Keratinocyte (primary cell): ENCODE data around the gene OR10H1. TPM values are rescaled to one million over a fixed set of nuclear protein-coding genes. Genes with fewer than 3 reads are reported as not detected.

Experiments
- DNase-seq: peaks from one replicate; pipeline ENCODE4 v3.0.0-alpha.2; 2011; ENCODE audit warnings: low read depth, missing footprints, low spot score
- FAIRE-seq: peaks from 2 replicates; lab custom pipeline; 2011; peaks lifted over from hg19 to GRCh38; lab: Jason Lieb, UNC
- H2AFZ ChIP-seq: 2 replicates; pipeline ENCODE4 v1.6.0; 2012; ENCODE audit warnings: low read length, control low read depth, inconsistent platforms; ENCODE audit not compliant: control insufficient read depth
- H3K27ac ChIP-seq: 2 replicates; pipeline ENCODE4 v1.5.1; 2011; ENCODE audit warnings: low read length; ENCODE audit not compliant: control insufficient read depth, insufficient read depth
- H3K27me3 ChIP-seq: 3 replicates; pipeline ENCODE4 v1.6.0; 2011; ENCODE audit warnings: low read length; ENCODE audit not compliant: control insufficient read depth, insufficient read depth; ENCODE audit errors: extremely low read depth
- H3K36me3 ChIP-seq, 2 experiments: 2 replicates in 1 of 2; 3 replicates in 1 of 2; pipeline ENCODE4 v1.5.1; 2011; ENCODE audit warnings: low read length in 2 of 2, mild to moderate bottlenecking in 1 of 2; ENCODE audit not compliant: control insufficient read depth in 2 of 2, insufficient read depth in 2 of 2; ENCODE audit errors: extremely low read depth in 1 of 2
- H3K4me1 ChIP-seq: 3 replicates; pipeline ENCODE4 v1.5.1; 2011; ENCODE audit warnings: low read length; ENCODE audit not compliant: control insufficient read depth, insufficient read depth; ENCODE audit errors: extremely low read depth
- H3K4me2 ChIP-seq: 3 replicates; pipeline ENCODE4 v1.6.0; 2011; ENCODE audit warnings: low read depth, low read length; ENCODE audit not compliant: control insufficient read depth, insufficient read depth; ENCODE audit errors: extremely low read depth
- H3K4me3 ChIP-seq, 3 experiments: fragments of 200-600 bp in 1 of 3; sonication (generic) in 1 of 3; 2 replicates in 2 of 3; 3 replicates in 1 of 3; pipeline ENCODE4 v1.5.1; 2011 to 2016; ENCODE audit warnings: low read length in 3 of 3, mild to moderate bottlenecking in 3 of 3, control low read depth in 2 of 3, inconsistent platforms in 1 of 3, low read depth in 1 of 3, mixed read lengths in 1 of 3, mixed run types in 1 of 3, moderate library complexity in 1 of 3; ENCODE audit not compliant: control insufficient read depth in 2 of 3, insufficient read depth in 2 of 3; ENCODE audit errors: extremely low read depth in 1 of 3
- H3K79me2 ChIP-seq: 2 replicates; pipeline ENCODE4 v1.6.0; 2012; ENCODE audit warnings: low read length; ENCODE audit not compliant: control insufficient read depth, insufficient read depth
- H3K9ac ChIP-seq: 3 replicates; pipeline ENCODE4 v1.6.0; 2011; ENCODE audit warnings: low read length; ENCODE audit not compliant: control insufficient read depth, insufficient read depth; ENCODE audit errors: extremely low read depth
- H3K9me1 ChIP-seq: 3 replicates; pipeline ENCODE4 v1.6.0; 2011; ENCODE audit warnings: low read length; ENCODE audit not compliant: control insufficient read depth, insufficient read depth; ENCODE audit errors: extremely low read depth
- H3K9me3 ChIP-seq: 2 replicates; pipeline ENCODE4 v1.5.1; 2012; ENCODE audit warnings: low read depth, low read length; ENCODE audit not compliant: control insufficient read depth
- H4K20me1 ChIP-seq: 3 replicates; pipeline ENCODE4 v1.6.0; 2011; ENCODE audit warnings: low read length; ENCODE audit not compliant: control insufficient read depth, insufficient read depth; ENCODE audit errors: extremely low read depth
- EZH2 ChIP-seq: IDR thresholded peaks from one replicate; pipeline ENCODE4 v1.6.1; 2012; ENCODE audit warnings: inconsistent platforms, mild to moderate bottlenecking, low read length, moderate library complexity
- dilution Hi-C: fragments of 300-500 bp; cut with MboI; formaldehyde crosslinking; loops from one replicate; pipeline ENCODE4 v1.7.0; 2020; ENCODE audit warnings: low sequenced_read_pairs; ENCODE audit not compliant: extremely low pct_ligation_motif_present
- polyA plus RNA-seq, 5 experiments: library from polyadenylated mRNA; depleted of rRNA in 3 of 5; stranded (reverse) in 3 of 5; stranded (forward) in 1 of 5; unstranded in 1 of 5; fragments of >200 nt; gene quantifications; 1 replicate in 1 of 5; 2 replicates in 3 of 5; 3 replicates in 1 of 5; pipeline versions ENCODE4 v1.2.1 to v1.2.3, GENCODE V29; 2011 to 2012; ENCODE audit warnings: missing spikeins in 2 of 5, low read depth in 1 of 5, low replicate concordance in 1 of 5
- TF ChIP-seq, protein P1 (sequence below), 3 experiments: IDR thresholded peaks in 1 of 3; conservative IDR thresholded peaks in 1 of 3; optimal IDR thresholded peaks in 1 of 3; 2 replicates in 2 of 3; 3 replicates in 1 of 3; pipeline versions ENCODE3 to v1.5.1; 2011; ENCODE audit warnings: low read length in 3 of 3, mild to moderate bottlenecking in 3 of 3, moderate library complexity in 2 of 3, control low read depth in 1 of 3, inconsistent platforms in 1 of 3; ENCODE audit not compliant: insufficient read depth in 2 of 3; ENCODE audit errors: extremely low read depth in 1 of 3

The OR10H1 gene
- polyA plus RNA-seq, 1 donor (not counting 4 experiments of a cell fraction or from before 2014, with no cell fraction given) = not detected

DNA sequence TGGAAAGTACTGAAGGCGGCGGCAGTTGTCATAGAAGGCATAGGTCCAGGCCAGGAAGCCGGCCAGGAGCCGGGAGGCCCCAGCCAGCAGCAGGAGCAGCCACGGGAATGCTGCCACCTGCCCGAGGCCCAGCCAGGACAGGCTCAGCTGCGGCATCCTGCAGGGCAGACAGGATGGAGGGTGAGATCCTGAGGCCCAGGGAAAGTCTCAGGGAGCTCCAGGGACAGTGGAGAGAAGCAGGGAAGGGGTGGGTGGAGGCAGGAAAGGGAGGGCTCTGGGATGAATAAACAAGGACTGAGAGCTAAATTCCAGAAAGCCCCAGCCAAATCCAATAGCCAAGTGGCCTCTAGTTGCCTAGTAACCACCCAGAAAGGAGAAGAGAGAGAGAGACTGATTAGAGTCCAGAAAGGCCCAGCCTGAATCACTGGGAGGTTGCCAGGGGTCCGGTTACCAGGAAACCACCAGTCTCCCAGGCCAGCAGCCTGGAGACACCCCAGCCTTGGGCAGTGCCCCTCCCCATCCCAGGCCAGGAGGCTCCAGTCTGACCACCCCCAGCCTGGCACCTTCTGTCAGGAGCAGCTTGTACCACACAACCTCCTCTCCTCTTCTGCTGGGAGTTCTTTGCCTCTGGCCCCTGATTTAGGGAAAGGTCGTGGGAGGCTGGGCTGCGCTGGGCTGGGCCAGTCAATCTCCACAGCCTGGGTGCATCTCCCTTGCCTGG lies 35.5 kb downstream of the OR10H1 start:
- TF ChIP-seq EZH2 = no peak
- TF ChIP-seq, protein P1, sequence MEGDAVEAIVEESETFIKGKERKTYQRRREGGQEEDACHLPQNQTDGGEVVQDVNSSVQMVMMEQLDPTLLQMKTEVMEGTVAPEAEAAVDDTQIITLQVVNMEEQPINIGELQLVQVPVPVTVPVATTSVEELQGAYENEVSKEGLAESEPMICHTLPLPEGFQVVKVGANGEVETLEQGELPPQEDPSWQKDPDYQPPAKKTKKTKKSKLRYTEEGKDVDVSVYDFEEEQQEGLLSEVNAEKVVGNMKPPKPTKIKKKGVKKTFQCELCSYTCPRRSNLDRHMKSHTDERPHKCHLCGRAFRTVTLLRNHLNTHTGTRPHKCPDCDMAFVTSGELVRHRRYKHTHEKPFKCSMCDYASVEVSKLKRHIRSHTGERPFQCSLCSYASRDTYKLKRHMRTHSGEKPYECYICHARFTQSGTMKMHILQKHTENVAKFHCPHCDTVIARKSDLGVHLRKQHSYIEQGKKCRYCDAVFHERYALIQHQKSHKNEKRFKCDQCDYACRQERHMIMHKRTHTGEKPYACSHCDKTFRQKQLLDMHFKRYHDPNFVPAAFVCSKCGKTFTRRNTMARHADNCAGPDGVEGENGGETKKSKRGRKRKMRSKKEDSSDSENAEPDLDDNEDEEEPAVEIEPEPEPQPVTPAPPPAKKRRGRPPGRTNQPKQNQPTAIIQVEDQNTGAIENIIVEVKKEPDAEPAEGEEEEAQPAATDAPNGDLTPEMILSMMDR (optimal IDR thresholded peaks at IDR 0.05 in 1 of 3, IDR thresholded peaks at IDR 0.05 in 1 of 3, conservative IDR thresholded peaks at IDR 0.05 in 1 of 3; ENCODE audit: extremely low read depth in 1 of 3, insufficient read depth in 2 of 3, low read length in 3 of 3) = no peak
- H3K4me1 ChIP-seq = no peaks in the 10 kb centered on the region
- H3K27ac ChIP-seq = no peak overlapping the region
- H3K4me3 ChIP-seq = no peak overlapping the region
- no peak overlapping the region for H3K4me2 ChIP-seq
- no peaks in the 10 kb centered on the region for H3K36me3 ChIP-seq
- no peaks in the 10 kb centered on the region for H3K9me1 ChIP-seq
- H2AFZ ChIP-seq = no peak overlapping the region
- no peak for FAIRE-seq
- DNase-seq = no peak
- no peak overlapping the region for H3K9ac ChIP-seq
- H4K20me1 ChIP-seq = no peaks in the 10 kb centered on the region
- no peaks in the 10 kb centered on the region for H3K9me3 ChIP-seq
- no peaks in the 10 kb centered on the region for H3K27me3 ChIP-seq
- dilution Hi-C loops = no loop called here
- H3K79me2 ChIP-seq = no peaks in the 10 kb centered on the region

DNA sequence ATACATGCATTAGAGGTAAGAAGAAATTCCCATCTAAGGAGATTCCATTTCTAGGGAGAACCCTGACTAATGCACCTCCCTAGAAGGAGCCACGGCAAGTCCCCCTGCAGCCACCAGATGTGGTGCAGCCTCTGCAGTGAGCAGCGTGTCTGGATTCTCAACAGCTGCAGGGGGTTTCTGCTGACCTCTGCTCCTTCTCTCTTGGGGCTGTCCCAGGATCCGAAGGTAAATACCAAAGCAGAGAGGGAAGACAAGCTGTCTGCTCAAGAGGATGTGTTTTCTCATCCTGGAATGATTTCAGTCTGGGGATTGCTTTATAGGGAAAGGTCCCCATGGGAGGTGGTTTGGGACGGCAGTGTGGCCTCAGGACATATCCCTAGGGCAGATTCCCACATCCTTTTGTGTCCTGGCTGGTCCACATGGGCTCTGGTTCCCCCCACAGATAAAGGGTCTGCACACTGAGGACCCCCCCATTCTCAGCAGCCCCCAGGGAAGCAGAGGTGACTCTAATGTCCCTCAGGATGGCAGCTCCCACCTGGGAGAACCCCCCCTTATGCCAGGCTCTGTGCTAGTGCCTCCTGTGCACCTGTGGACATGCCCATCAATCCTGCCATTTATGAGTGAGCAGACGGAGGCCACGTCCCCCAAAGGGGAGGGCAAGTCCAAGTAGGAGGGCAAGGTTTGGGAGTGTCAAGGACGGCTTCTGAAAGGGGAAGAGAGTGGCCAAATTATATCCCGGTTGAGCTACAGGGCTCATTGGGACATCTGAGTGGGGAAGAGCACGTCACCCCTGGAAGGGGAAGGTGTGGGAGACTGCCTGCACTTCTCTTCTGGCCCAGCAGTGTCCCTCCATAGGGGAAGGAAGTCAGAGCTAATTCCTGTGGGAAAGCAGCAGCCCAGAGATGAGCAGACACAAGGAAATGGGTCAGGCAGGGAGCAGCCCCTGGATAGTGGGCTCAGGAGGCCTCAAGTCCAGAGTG lies 38.2 kb downstream of the OR10H1 start:
- Histone ChIP-seq H3K4me2 (no peak overlapping the region), H4K20me1 (no peaks in the 10 kb centered on the region), H3K9me1 (no peaks in the 10 kb centered on the region), H3K4me3 (no peak overlapping the region), H3K4me1 (no peaks in the 10 kb centered on the region), H3K9me3 (no peaks in the 10 kb centered on the region), H3K27me3 (no peaks in the 10 kb centered on the region), H3K36me3 (no peaks in the 10 kb centered on the region), H3K79me2 (no peaks in the 10 kb centered on the region), H3K9ac (no peak overlapping the region), H2AFZ (no peak overlapping the region), H3K27ac (no peak overlapping the region)
- no peak for FAIRE-seq
- dilution Hi-C loops = no loop called here
- no peak for TF ChIP-seq EZH2
- TF ChIP-seq, protein P1 (optimal IDR thresholded peaks at IDR 0.05 in 1 of 3, IDR thresholded peaks at IDR 0.05 in 1 of 3, conservative IDR thresholded peaks at IDR 0.05 in 1 of 3; ENCODE audit: extremely low read depth in 1 of 3, insufficient read depth in 2 of 3, low read length in 3 of 3) = no peak
- DNase-seq = no peak
